GM19043 (cell line): ENCODE measurements around the gene CRNKL1.

Experiments
- ATAC-seq: cut with Tn5 transposase; IDR thresholded peaks from one replicate; pipeline ENCODE4 v1.9.1; 2021; ENCODE audit warnings: low read depth; ENCODE audit not compliant: unreplicated experiment

CRNKL1 gene

GRCh38 chr20:19986419-19986818 lies 65.8 kb downstream of the CRNKL1 start:
- no peak for ATAC-seq
